Urothelium cell line (cell line): ENCODE results near the gene IL13.
A peak's percentile ranks its signal among the peaks of the same experiment; 100 is the strongest.

Experiments
- DNase-seq: peaks from one replicate; pipeline ENCODE4 v3.0.0; 2011; ENCODE audit warnings: low spot score, mixed read lengths
- FAIRE-seq: peaks from 2 replicates; lab custom pipeline; 2011; peaks lifted over from hg19 to GRCh38; lab: Jason Lieb, UNC

IL13 gene

DNA sequence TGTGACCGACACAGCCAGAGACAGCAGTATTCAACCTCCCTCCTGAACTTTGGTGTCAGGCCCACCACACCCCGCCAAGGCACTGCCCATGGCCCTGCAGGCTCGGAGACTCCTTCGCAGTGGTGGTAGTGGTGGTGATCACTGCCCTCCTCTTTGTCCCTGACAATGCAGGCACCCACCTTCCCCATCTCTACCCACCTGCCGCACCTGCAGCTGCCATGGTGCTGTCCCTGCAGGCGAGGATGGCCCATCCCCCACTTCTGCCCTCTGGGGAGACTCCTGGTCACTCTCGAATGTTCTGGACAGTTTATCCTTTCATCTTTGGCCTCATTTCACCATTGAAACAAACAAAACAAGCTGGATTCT lies 11.5 kb downstream of the IL13 start:
- DNase-seq: no peak
- no peak for FAIRE-seq

- DNase-seq (no peak), FAIRE-seq (no peak)
Measured at GRCh38 chr5:132669966-132670882, 12.3 kb downstream of the IL13 start.

- DNase-seq: no peak
- FAIRE-seq: no peak
Measured at GRCh38 chr5:132671000-132671399, 13.0 kb downstream of the IL13 start.

GRCh38 chr5:132673488-132673887 lies 15.5 kb downstream of the IL13 start:
- FAIRE-seq (no peak), DNase-seq (no peak)

- FAIRE-seq (no peak), DNase-seq (no peak)
Measured at GRCh38 chr5:132673939-132674630, 16.1 kb downstream of the IL13 start, which contains the start of gene IL4. IL4 (plus strand) TSS chr5:132673989; CDS start chr5:132674051, 62 bp downstream.

- FAIRE-seq (no peak), DNase-seq (peak; percentile 60)
Measured at GRCh38 chr5:132674671-132675506, 16.9 kb downstream of the IL13 start.

DNA sequence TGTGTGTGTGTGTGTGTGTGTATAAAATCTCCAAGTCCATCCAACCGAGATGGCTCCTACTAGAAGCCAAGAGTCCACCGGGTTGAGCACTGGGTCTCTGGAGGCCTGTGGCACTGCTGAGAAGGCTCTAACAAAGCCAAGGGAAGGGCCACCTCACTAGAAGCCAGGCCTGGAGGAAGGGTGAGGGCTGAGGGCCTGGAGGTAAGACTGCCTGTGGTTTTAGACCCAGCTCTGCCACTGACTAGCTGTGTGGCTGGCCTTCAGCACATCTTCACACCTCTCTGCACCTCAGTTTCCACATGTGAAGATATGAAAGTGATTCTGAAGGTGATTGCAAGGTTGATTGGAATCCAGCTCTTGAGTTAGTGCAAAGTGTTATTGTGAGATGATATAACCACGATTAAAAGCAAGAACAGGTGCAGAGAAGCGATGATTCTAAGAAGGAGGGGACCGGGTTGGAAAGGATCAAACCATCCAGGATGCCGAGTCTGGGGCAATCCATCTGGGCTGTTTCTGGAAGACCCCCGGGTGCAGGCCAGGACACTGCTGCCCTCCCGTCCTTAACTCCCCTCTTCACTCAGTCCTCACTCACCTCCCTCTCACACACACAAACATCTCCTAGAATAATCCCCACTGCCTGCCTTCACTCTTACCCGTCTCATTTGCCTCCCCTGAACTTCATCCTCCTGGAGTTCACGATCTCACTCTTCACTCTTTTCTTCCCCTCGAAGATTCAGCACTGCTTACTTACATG lies 18.1 kb downstream of the IL13 start:
- DNase-seq (no peak), FAIRE-seq (no peak)

GRCh38 chr5:132677191-132677590 lies 19.2 kb downstream of the IL13 start:
- FAIRE-seq: peak; percentile 32
- DNase-seq: peak; percentile 92

DNA sequence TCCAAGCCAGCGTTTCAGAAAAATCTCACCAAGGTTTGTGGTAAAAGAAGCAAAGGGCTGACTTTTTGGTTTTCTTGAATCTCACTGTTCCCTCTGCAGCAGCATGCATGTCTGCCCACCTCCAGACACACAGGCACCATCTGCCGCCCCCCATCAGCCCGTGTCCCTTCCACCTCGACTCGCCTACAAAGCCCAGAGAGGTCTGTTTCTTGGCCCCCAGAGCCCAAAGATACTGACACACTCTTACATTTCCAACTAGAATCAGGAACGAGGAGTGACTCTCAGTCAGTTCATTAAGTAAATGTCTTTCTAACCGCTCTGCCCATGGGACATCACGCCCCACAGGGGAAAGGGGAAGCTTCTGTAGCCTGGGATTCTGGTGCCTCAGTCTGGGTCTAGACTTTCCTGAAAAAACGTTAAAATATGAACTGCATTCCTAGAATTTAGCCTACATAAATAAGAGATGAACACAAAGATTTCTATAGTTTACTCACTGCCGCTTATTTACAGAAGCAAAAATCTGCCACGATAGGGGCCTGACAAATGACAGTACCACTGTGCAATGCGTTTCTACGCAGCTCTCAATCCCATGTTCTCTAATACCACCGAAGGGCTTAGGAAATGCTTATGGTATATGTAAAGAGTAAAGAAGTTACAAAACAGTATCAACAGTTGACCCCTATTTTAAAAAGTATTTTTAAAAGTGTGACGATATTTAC lies 19.9 kb downstream of the IL13 start:
- DNase-seq (no peak), FAIRE-seq (no peak)

GRCh38 chr5:132678735-132679134 lies 20.8 kb downstream of the IL13 start:
- DNase-seq (no peak), FAIRE-seq (no peak)

DNA sequence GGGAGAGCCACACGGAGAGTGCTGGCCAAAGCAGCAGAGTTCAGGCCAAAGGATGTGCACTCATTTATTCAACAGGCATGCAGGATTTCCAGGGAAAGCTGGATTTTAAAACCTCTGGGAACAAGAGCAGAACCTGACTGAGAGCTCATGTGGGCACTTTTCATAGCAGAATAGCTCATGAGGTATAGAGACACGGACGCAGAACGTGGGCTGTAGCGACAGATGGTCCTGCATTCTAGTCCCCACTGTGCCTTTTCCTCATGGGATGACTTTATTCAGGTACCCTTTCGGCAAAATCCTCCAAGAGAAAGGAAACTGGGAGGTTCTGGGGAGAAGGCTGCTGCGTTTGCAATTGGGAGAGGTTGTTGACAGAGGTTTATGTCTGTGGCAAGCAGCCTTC lies 21.2 kb downstream of the IL13 start:
- FAIRE-seq: no peak
- no peak for DNase-seq

DNA sequence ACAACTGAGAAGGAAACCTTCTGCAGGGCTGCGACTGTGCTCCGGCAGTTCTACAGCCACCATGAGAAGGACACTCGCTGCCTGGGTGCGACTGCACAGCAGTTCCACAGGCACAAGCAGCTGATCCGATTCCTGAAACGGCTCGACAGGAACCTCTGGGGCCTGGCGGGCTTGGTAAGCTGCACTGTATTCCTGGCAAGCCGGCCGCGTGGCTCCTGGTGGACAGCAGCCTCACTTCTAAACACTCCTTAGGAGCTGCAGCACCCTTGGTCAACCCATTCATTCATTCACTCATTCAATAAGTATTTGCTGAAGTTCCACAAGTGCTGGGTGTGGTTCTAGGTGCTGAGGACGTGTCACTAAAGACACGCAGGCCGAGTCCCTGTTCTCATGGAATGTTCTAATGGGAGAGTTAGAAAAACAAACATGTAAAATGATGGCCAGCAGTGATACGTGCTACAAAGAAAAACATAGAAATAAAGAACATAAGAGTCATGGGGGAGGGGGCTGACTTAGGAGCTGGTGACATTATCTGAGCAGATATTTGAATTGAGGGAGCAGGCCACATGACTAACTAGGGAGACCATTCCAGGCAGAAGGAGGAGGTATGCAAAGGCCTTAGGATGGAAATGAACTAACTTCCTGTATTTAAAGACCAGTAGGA lies 21.9 kb downstream of the IL13 start:
- DNase-seq (no peak), FAIRE-seq (no peak)

DNA sequence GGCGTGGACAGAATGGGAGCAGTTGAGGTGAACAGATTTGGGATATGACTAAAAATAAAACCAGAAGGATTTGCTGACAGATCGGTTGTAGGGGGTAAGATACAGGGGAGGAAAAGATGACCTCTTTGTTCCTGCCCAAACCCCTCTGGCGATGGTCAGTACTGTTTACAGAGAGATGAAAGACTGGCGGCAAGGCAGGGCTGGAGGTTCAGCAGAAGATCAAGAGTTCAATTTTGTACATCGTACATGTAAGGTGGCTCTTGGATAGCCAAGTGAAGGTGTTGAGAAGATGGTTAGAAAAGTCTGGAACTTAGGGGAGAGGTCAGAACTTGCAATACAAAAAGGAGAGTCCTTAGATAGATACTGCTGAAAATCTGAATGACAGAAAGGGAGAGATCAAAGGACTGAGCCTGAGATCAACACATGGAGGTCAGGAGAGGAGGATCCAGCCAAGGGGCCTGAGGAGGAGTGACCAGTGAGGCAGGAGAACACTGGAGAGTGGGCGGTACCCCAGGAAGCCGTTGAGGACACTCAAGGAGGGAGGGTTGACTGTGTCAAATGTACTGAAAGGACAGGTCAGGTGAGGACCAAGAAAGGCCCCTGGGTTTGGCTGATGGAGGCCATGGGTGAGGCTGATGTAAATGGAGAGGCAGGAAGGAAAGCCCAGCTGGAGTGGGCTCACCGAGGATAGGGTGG lies 23.0 kb downstream of the IL13 start:
- FAIRE-seq (no peak), DNase-seq (no peak)

- FAIRE-seq (no peak), DNase-seq (no peak)
Measured at GRCh38 chr5:132681476-132681831, 23.5 kb downstream of the IL13 start.

- FAIRE-seq: no peak
- DNase-seq: no peak
Measured at GRCh38 chr5:132681983-132682382, 24.0 kb downstream of the IL13 start.

GRCh38 chr5:132684491-132684890 lies 26.5 kb downstream of the IL13 start:
- no peak for FAIRE-seq
- DNase-seq: no peak

DNA sequence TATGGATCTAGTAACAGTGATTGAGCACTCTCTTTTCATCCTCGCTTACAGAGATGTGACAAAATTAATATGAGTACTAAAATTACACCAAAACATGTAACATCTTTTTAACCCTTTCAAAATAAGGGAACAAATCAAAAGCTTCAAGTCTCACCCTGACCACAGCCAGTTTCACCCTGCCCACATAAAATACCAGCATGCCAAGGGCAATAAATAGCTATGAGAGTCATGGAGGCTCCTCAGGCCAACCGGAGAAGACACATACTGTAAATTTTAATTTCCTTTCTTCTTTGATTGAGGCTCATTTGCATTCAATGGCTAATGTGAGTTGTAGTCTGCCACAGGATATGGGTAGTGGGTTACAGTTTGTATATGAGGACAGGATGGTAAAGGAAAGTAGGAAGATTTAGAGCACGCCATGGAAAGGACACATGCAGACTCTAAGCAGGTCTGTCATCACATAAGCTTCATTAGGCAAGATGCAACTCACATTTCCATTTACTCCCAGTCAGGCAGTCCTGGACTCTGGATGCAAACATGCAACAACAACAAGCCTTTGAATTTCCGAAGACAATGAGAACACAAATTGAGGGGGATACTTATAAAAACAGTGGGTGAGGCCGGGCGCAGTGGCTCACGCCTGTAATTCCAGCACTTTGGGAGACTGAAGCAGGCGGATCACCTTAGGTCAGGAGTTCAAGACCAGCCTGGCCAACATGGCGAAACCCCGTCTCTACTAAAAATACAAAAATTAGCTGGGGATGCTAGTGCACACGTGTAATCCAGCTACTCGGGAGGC lies 27.1 kb downstream of the IL13 start:
- DNase-seq (no peak), FAIRE-seq (no peak)

DNA sequence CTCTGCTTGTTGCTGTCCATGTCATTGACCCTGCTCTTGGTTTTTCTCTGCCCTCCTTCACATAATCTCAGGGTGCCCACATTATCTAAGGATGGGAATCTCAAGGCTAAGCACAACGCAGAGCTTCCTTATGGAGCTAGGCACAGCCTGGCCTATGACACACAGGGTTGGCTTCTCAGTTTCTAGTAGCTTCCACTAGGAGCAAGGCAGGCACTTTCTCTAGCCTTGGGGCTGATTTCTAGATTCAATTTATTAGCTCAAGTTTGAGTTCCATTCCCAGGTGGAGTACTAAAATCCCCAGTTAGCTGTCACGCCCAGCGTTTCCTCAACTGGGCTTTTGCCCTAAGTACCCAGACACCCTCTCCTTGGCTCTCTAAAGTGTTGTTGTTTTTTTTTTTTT lies 28.2 kb downstream of the IL13 start:
- FAIRE-seq: no peak
- DNase-seq: no peak
